ENCODE measurements around the gene RIPK1. TPM values are rescaled to one million over a fixed set of nuclear protein-coding genes. Genes with fewer than 3 reads are reported as not detected.
A peak's percentile ranks its signal among the peaks of the same experiment; 100 is the strongest.
"Not testable (repeated sequence)": the region's sequence is repeated elsewhere in the genome, so short reads cannot be mapped to it uniquely, and the experiment has no call there.

The RIPK1 gene
- total and polyA plus RNA-seq, 2 donors, result 22.4 to 24.5 TPM

DNA sequence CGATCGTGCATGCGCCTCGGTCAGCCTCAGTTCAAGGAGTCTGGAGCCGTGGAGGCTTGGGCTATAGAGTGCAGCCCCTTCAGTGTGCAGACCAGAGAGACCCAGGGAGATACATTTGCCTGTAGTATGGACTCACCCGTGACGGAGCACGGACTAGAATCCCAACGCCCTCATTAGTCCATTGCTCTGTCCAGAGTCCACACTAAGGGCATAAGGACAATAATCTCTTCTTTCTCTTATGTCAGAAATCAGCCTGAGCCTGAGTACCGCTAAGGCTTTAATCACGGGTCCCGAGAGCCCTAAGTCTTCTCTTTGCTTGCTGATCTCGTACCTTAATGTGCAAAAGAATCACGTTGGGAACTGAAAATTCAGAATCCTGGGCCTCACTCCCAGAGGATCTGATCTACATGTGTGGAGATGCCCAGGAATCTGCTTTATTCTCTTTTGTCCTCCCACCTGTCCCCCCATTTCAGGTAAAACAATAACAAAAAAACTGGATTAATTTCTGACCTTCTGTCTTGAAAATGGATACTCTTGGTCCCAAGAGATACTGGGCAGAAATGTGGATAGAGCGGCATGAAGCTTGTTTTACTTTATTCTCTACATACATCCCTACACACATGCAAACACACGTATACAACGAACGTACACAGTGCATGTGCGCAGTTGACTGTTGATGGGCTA is 50.9 kb downstream of the RIPK1 start:
- Histone ChIP-seq H3K27ac (ENCODE audit: low read depth) (no peak overlapping the region), H3K4me1 (ENCODE audit: insufficient read depth) (no peaks in the 10 kb centered on the region), H3K4me3 (ENCODE audit: low read depth, low read length) (peak overlapping the region; percentile 71), H3K36me3 (ENCODE audit: insufficient read depth) (peaks cover 2% of the 10 kb centered on the region)
- DNase-seq (ENCODE audit: extremely low spot score), result no peak
- 23% methylated on average over 19 of the region's 19 CpGs for WGBS

DNA sequence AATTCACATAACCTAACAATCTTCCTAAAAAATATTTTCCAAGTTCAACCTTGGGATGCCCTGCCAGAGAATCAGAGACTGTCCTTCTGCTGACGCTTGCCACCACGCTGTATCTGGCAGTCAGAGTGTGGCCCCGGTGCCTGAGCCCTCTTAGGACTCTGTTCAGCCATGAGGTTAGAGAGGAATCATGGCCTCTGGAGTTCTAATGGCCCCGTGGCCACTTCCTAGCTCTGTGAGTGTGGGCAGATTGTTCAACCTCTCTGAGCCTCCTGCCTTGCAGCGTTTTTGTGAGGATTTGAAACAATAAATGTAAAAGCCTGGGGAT is 52.4 kb downstream of the RIPK1 start:
- H3K4me1 ChIP-seq (ENCODE audit: insufficient read depth), result no peaks in the 10 kb centered on the region
- no peak overlapping the region for H3K4me3 ChIP-seq (ENCODE audit: low read depth, low read length)
- no peak overlapping the region for H3K27ac ChIP-seq (ENCODE audit: low read depth)
- 90% methylated on average over 5 of the region's 5 CpGs for WGBS
- H3K36me3 ChIP-seq (ENCODE audit: insufficient read depth), result no peaks in the 10 kb centered on the region
- no peak for DNase-seq (ENCODE audit: extremely low spot score)

DNA sequence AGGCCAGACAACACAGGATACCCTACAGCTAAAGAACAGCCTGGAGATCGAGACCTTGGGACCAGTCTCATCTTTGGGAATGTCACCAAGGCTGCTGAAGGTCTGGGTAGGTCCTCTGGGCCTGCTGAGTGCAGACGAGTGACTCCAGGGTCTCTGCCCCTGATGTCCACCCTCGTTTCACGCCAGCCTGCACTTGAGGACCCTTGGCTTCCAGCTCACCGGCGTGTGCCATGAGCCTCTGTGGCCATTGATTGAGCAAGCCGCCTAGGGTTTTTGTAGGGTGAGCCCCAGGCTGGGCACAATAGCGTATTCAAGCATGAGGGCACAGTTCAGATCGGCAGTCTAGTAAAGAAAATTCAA is 54.5 kb downstream of the RIPK1 start:
- H3K4me1 ChIP-seq (ENCODE audit: insufficient read depth), result no peaks in the 10 kb centered on the region
- no peak for DNase-seq (ENCODE audit: extremely low spot score)
- no peak overlapping the region for H3K4me3 ChIP-seq (ENCODE audit: low read depth, low read length)
- WGBS, result 92% methylated on average over 9 of the region's 9 CpGs
- H3K36me3 ChIP-seq (ENCODE audit: insufficient read depth), result no peaks in the 10 kb centered on the region
- no peak overlapping the region for H3K27ac ChIP-seq (ENCODE audit: low read depth)

DNA sequence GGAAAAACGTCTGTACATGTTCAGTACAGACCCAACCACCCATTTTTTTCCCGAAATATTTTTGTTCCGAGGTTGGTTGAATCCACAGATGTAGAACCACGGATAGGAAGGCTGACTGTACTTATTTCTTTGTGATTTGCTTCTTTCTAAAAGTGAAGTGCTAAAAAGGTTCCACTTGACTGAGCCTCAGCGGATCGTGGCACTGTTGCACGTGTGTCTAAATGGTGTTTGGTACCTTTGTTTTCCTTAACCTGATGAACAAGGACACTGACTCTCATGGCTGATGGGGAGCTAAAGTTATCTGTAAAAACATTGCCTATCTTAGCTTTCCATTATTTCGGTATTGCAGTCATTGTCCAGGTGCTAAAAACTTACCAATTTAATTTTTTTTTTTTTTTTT is 56.4 kb downstream of the RIPK1 start:
- Histone ChIP-seq H3K4me1 (ENCODE audit: insufficient read depth) (no peaks in the 10 kb centered on the region), H3K36me3 (ENCODE audit: insufficient read depth) (no peaks in the 10 kb centered on the region), H3K4me3 (ENCODE audit: low read depth, low read length) (no peak overlapping the region), H3K27ac (ENCODE audit: low read depth) (no peak overlapping the region)
- WGBS, result 85% methylated on average over 8 of the region's 8 CpGs
- no peak for DNase-seq (ENCODE audit: extremely low spot score)

DNA sequence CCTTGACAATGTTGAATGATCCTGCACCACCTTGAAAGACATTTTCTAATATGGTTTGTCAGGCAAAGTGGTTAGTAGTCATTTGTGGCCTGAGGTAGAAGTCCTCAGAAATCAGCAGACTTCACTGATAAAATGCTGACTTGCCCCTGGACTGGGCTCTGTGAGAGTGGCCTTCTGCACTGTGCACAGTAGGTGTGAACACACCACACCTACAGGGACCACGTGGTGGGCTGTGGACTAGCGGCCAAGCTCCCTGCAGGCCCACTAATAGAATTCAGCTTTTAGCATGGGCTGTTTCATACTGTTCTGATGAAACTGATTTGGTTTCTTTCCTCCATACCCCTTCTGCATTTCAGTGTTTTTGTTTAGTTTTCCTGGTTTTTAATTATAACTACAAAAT is 57.5 kb downstream of the RIPK1 start:
- H3K4me3 ChIP-seq (ENCODE audit: low read depth, low read length), result no peak overlapping the region
- WGBS, result 46% methylated on average over 2 of the region's 2 CpGs
- H3K27ac ChIP-seq (ENCODE audit: low read depth), result no peak overlapping the region
- DNase-seq (ENCODE audit: extremely low spot score), result no peak
- H3K36me3 ChIP-seq (ENCODE audit: insufficient read depth), result no peaks in the 10 kb centered on the region
- no peaks in the 10 kb centered on the region for H3K4me1 ChIP-seq (ENCODE audit: insufficient read depth)

DNA sequence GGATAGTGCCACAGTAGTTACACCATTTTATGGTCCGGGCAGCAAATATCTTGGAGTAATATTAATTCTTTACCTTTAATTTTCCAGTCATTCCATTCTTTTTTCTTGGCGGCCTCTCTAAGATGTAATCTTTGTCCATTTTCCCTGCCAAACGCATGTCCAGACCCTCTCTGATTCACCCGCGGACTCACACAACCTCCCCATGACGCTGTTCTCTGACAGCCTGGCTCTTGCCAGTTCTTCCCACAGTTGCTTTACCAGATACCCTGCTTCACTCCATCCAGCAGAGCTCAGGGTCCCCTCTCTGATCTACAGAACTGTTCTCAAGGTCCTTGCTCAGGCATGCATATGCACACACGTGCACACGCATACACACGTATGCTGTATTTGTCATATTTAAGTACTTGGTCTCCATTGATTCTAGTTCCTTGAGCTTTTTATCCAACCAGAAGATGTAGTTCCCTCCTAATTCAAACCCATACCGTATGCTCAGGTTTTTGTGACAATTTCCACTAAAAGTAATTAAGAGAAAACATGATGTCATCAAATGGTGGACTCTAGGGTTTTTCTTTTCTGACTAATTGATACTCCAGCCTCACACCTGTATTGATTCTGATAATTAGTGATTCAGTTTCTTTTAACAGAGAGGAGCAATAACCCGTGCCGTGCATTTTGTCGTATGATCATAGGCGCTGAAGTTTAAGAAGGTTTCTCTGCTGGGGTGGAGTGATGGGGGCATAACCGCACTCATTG is 60.2 kb downstream of the RIPK1 start:
- no peak for DNase-seq (ENCODE audit: extremely low spot score)
- no peak overlapping the region for H3K27ac ChIP-seq (ENCODE audit: low read depth)
- H3K4me3 ChIP-seq (ENCODE audit: low read depth, low read length), result no peak overlapping the region
- no peaks in the 10 kb centered on the region for H3K36me3 ChIP-seq (ENCODE audit: insufficient read depth)
- no peaks in the 10 kb centered on the region for H3K4me1 ChIP-seq (ENCODE audit: insufficient read depth)
- WGBS, result 95% methylated on average over 15 of the region's 15 CpGs

DNA sequence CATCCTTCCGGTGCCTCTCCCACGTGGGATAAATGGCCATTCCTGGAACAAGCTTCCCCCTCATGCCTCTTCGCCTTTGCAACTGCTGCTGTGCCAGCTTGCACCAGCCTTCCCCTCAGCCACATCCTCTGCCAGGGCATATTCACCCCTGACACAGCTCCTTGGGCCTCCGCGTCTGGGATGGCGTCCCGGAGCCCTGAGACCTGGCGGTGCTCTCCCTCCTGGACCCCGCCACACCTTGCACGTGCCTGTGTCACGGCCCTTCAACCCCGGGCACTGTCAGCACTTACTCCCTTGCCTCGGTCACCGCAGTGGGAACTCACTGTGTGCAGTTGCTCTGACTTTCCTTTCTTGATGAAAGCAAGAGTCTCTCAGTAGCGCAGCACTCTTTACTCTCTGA is 63.4 kb downstream of the RIPK1 start:
- Histone ChIP-seq H3K4me1 (ENCODE audit: insufficient read depth) (no peaks in the 10 kb centered on the region), H3K4me3 (ENCODE audit: low read depth, low read length) (no peak overlapping the region), H3K36me3 (ENCODE audit: insufficient read depth) (no peaks in the 10 kb centered on the region), H3K27ac (ENCODE audit: low read depth) (no peak overlapping the region)
- 94% methylated on average over 15 of the region's 15 CpGs for WGBS
- no peak for DNase-seq (ENCODE audit: extremely low spot score)

DNA sequence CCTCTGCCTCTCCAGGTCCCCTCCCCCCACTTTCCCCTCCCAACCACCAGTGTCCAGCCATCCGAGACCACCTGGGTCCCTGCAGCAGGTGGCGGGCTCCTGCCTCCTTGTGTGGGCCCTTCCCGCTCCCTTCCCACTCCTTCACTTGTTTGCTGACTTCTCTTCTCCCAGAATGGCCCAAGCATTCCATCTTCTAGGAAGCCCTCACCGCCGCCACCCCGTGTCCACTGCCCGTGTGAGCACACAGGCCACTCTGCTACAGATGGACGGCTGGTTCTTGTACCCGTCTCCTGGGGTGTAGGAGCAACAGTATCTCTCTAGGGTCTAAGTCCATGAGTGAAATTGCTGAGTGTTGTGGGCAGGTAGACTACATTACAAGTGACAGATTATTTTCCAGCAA is 65.2 kb downstream of the RIPK1 start:
- H3K4me1 ChIP-seq (ENCODE audit: insufficient read depth), result no peaks in the 10 kb centered on the region
- 94% methylated on average over 9 of the region's 9 CpGs for WGBS
- H3K36me3 ChIP-seq (ENCODE audit: insufficient read depth), result no peaks in the 10 kb centered on the region
- H3K4me3 ChIP-seq (ENCODE audit: low read depth, low read length), result no peak overlapping the region
- no peak for DNase-seq (ENCODE audit: extremely low spot score)
- no peak overlapping the region for H3K27ac ChIP-seq (ENCODE audit: low read depth)

DNA sequence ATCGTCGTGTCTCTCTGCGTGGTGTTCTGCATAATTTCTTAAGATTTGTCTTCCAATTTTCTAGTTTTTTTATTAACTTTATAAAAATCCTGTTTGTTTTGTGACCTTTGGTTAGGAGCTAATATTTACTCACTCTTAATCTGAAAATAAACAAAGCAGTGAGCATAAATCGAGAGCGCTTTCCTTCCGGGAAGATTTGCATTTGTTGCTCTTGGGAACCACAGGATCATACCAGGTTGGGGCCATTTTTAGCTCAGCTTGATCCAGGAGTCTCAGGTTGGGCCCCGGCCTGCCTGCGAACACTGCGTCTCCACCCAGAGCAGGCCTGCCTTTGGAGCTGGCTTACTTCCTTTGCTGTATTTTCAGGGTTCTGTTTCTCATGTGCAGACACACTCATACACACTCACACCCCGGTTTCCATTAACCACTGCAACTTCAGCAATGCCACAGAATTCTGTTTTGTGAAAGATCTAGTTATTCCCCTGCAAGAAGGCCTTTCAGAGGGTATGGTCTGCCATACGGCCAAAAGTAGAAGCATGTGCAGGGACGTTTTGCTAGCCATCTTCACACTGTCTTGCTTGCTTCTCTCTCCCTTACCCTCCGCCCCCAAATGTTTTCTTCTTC is 67.5 kb downstream of the RIPK1 start:
- WGBS, result 67% methylated on average over 13 of the region's 13 CpGs
- H3K4me3 ChIP-seq (ENCODE audit: low read depth, low read length), result no peak overlapping the region
- no peak overlapping the region for H3K27ac ChIP-seq (ENCODE audit: low read depth)
- DNase-seq (ENCODE audit: extremely low spot score), result no peak
- H3K36me3 ChIP-seq (ENCODE audit: insufficient read depth), result no peaks in the 10 kb centered on the region
- H3K4me1 ChIP-seq (ENCODE audit: insufficient read depth), result no peaks in the 10 kb centered on the region

DNA sequence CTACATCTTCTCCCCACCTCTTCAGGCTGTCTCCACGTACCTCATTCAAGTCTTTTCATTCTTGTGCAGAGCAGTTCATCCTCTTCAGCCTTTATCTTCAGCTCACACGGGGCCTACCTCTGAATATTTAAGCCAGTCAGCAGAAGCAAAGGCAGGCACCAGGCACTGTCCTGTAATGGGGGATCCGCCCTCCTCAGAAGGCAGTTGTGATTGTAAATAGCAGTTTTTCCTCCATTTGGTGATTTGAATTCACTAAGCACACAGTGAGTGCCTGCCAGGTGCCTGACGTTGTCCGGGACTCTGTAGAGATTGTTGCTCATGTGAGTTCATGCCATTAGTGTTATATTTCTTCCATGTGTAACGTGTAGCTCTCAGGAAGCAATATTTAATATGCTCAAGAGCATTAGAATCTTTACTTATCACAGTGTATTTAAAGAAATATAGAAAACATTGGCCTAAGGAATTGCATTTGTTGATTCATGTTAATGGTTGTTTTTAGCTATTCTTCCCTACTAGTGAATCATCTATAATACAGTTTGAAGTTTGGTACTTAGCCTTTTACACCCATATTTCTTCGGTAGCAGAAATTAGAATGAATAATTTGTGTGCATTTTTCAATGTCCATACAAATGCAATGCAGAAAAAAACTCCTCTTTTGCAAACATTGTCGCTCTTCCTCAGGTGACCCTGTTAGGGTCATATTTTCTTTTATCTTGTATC is 68.2 kb downstream of the RIPK1 start:
- no peaks in the 10 kb centered on the region for H3K4me1 ChIP-seq (ENCODE audit: insufficient read depth)
- DNase-seq (ENCODE audit: extremely low spot score), result no peak
- no peak overlapping the region for H3K4me3 ChIP-seq (ENCODE audit: low read depth, low read length)
- no peaks in the 10 kb centered on the region for H3K36me3 ChIP-seq (ENCODE audit: insufficient read depth)
- 86% methylated on average over 8 of the region's 8 CpGs for WGBS
- H3K27ac ChIP-seq (ENCODE audit: low read depth), result no peak overlapping the region

DNA sequence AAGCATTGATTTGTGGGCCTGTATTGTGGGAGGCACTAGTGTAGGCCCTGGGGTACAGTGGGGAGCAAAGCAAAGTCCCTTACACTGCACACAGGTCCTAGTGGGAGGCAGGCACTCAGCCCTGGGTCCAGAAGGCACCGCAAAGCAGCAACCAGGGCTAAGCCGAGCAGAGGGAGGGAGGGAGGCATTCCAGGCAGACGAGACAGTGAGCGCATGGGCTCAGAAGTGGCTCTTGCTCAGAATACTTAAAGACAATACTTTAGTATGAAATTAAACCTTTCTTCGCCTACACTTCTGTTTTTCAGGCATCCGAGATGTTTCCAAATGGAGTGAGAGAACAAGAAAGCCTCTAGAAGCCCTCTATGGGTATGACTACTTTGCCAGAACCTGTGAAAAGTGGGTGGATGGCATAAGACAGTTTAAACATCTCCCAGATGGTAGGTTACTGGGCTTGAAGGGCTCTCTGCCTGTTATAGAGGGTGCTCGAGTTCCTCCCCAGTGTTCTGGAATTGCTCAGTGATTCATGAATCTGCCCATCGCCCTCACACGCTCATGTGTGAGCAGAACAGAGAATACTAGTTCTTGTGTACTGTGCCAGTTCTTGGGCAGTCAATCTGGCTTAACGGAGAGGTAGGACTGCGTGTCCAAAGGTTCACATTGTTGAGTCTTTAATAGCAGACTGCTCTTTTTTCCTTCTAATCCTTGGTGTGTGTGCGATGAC is 68.9 kb downstream of the RIPK1 start:
- no peaks in the 10 kb centered on the region for H3K36me3 ChIP-seq (ENCODE audit: insufficient read depth)
- no peak overlapping the region for H3K4me3 ChIP-seq (ENCODE audit: low read depth, low read length)
- WGBS, result 94% methylated on average over 12 of the region's 12 CpGs
- no peak for DNase-seq (ENCODE audit: extremely low spot score)
- no peak overlapping the region for H3K27ac ChIP-seq (ENCODE audit: low read depth)
- no peaks in the 10 kb centered on the region for H3K4me1 ChIP-seq (ENCODE audit: insufficient read depth)

DNA sequence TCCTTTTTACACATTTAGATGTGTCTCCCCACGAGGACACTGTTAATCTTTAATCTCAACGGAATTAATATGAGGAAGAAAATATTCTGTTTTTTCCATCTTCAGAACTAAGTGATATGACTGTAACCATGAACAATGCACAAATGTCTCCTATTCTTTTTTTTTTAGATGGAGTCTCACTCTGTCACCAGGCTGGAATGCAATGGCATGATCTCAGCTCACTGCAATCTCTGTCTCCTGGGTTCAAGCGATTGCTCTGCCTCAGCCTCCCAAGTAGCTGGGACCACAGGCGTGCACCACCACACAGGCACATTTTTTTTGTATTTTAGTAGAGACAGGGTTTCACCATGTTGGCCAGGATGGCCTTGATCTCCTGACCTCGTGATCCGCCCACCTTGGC is 69.6 kb downstream of the RIPK1 start:
- not testable (repeated sequence) for H3K4me1 ChIP-seq (ENCODE audit: insufficient read depth); H3K36me3 ChIP-seq (ENCODE audit: insufficient read depth); H3K4me3 ChIP-seq (ENCODE audit: low read depth, low read length); H3K27ac ChIP-seq (ENCODE audit: low read depth); DNase-seq (ENCODE audit: extremely low spot score)
- 89% methylated on average over 6 of the region's 6 CpGs for WGBS

DNA sequence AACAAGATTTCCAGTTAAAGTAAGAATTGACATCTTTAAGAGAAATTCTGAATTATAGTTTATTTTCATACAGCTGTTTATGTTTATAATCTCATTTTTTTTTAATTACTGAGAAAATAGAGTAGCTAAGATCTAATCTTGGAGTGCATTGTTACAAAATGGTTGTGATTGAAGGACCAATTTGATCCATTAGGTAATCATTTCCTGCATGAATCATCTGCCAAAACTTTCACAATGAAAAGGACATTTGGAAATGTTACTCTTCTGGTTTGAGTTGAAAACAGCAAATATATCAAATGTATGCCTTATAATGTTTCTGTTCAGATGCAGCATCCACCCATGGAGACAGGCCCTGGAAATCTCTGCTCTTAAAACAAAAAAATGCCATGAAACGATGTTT is 70.0 kb downstream of the RIPK1 start:
- no peaks in the 10 kb centered on the region for H3K4me1 ChIP-seq (ENCODE audit: insufficient read depth)
- no peak for DNase-seq (ENCODE audit: extremely low spot score)
- WGBS, result 63% methylated on average over 1 of the region's 1 CpG
- H3K36me3 ChIP-seq (ENCODE audit: insufficient read depth), result no peaks in the 10 kb centered on the region
- no peak overlapping the region for H3K4me3 ChIP-seq (ENCODE audit: low read depth, low read length)
- H3K27ac ChIP-seq (ENCODE audit: low read depth), result no peak overlapping the region

Data from urinary bladder (tissue), 4 donors.